Fibroblast of villous mesenchyme (primary cell): ENCODE data around the gene CXXC5. TPM values are rescaled to one million over a fixed set of nuclear protein-coding genes. Genes with fewer than 3 reads are reported as not detected.

ENCODE experiments used
- DNase-seq: peaks from one replicate; pipeline ENCODE4 v3.0.0-alpha.2; 2010; ENCODE audit warnings: low read depth
- H3K4me3 ChIP-seq: 2 replicates; pipeline ENCODE4 v1.5.1; 2011; ENCODE audit warnings: low read depth, mild to moderate bottlenecking, low read length
- total RNA-seq: library from RNA; depleted of rRNA; stranded (reverse); fragments of >200 nt; gene quantifications from 2 replicates; pipeline ENCODE4 v1.2.3, GENCODE V29; 2012
- TF ChIP-seq, protein P1 (sequence below): IDR thresholded peaks from 2 replicates; pipeline ENCODE4 v1.5.1; 2012; ENCODE audit warnings: low read depth, mild to moderate bottlenecking, low read length; ENCODE audit not compliant: insufficient read depth

The CXXC5 gene
- total RNA-seq, 1 donor, result 79.5 TPM

DNA sequence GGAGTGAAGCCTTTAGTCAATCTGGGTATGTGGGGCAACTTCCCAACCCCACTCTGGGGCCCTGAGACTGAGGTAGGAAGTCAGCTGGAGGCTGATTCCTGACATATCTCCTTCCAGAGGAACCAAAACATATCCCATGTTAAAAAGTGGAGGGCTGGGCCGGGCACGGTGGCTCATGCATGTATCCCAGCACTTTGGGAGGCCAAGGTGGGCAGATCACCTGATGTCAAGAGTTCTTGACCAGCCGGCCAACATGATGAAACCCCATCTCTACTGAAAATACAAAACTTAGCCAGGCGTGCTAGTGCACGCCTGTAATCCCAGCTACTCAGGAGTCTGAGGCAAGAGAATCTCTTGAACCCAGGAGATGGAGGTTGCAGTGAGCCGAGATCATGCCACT lies 44.0 kb downstream of the CXXC5 start:
- DNase-seq, result no peak
- H3K4me3 ChIP-seq, result no peak overlapping the region
- TF ChIP-seq, protein P1, sequence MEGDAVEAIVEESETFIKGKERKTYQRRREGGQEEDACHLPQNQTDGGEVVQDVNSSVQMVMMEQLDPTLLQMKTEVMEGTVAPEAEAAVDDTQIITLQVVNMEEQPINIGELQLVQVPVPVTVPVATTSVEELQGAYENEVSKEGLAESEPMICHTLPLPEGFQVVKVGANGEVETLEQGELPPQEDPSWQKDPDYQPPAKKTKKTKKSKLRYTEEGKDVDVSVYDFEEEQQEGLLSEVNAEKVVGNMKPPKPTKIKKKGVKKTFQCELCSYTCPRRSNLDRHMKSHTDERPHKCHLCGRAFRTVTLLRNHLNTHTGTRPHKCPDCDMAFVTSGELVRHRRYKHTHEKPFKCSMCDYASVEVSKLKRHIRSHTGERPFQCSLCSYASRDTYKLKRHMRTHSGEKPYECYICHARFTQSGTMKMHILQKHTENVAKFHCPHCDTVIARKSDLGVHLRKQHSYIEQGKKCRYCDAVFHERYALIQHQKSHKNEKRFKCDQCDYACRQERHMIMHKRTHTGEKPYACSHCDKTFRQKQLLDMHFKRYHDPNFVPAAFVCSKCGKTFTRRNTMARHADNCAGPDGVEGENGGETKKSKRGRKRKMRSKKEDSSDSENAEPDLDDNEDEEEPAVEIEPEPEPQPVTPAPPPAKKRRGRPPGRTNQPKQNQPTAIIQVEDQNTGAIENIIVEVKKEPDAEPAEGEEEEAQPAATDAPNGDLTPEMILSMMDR, result no peak

DNA sequence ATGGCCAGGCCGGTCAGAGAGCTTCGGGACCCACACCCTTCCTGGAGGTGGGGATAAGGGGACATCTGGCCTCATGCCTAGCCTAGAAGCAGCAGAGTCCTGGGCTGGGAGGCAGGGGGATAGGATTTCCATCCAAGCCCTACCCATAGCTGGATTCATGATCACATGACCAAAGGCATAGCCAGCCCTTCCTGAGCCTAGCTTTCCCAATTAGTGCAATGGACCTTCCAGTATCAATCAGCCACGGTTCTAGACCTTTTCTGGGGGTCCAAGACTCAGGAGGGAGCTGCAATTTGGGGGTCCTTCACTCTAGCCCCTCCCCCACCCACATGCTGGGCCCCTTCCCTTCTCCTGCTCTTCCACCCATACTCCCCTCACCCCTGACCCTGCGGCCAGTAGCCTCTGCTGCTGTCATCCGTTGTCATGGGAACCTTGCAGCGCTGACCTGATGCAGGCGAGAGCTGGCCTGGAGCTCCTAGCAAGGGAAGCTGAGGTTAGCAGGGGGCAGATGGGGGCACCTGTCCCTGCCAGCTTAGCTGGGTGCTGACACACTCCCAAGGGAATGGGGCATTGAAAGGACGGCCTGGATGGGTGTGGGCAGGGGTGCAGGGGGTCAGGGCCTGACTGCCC lies 44.6 kb downstream of the CXXC5 start:
- TF ChIP-seq, protein P1, result no peak

DNA sequence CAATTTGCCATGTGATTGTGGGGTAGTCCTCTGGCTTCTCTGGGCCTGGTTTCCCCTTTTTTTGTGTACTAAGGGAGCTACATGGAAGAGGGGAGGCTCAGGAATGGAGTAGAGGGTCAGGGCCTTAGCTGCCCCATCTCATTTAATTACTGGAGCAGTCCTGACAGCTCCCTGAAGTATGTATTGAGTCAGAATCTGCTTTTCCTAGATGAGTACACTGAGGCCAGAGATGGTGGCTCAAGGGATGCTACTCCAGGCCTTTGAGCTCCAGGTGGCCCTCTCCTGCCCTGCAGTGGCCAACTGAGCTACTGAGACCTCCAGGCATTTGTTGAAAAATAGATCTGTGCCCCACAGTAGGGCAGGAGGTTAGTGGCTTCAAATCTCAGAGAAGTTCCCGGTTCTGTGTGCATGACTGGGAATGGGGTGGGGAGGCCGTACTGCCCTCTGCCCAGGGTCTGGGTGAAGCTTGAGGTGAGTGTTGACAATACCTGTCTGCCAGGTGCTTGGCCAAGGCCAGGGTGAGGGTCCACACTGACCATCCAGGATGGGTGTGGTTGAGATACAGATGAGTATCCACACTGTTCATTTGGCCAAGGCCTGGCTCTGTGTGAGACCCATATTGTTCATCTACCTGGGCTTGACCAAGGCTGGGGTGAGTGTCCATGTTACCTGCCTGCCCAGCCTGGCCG lies 45.7 kb downstream of the CXXC5 start:
- no peak for DNase-seq
- TF ChIP-seq, protein P1, result no peak

More for the DNA sequence above, 44.6 kb downstream of the CXXC5 start:
- no peak for DNase-seq
- H3K4me3 ChIP-seq, result no peak overlapping the region

DNA sequence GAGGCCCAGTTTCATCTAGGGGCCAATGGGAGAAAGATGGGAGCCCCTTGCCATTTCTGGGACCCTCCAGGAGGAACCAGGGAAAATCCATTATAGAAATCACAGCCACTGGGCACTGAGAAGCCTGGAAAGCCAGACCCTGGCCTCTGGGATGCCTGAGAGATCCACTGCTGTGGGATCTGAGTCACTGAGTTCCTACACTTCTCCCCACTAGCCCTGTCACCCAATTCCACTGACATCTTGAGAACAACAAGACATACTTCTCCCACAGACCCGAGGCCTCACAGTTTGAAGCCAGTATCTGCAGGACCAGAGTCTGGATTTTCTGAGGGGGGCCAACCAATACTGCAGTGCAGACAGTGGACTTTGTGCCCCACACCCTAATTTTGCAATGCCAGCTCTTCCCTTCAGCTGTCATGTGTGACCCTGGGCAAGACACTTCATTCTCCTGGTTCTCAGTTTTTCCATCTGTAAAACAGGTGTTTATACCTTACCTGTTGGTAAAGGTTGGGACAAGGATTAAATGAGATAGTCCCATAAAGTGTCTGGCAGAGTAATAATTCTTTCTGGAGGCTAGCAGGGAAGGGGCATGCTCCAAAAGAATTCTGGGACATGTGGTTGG lies 46.5 kb downstream of the CXXC5 start:
- peak; percentile 38 for DNase-seq
- H3K4me3 ChIP-seq, result no peak overlapping the region
- TF ChIP-seq, protein P1, result no peak

More for the DNA sequence above, 45.7 kb downstream of the CXXC5 start:
- H3K4me3 ChIP-seq, result no peak overlapping the region

DNA sequence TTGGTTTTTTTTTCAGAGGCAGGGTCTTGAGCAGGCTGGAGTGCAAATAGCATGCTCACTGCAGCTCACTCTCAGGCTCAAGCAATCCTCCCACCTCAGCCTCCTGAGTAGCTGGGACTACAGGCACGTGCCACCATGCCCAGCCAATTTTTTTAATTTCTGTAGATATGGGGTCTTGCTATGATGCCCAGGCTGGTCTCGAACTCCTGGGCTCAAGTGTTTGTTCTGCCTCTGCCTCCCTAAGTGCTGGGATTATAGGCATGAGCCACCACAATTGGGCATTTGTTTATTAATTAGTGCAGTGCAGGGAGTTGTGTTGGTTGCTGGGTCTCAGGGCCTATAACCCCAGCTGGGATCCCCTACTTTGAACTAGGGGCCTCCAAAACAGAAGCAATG lies 47.0 kb downstream of the CXXC5 start:
- TF ChIP-seq, protein P1, result no peak
- H3K4me3 ChIP-seq, result no peak overlapping the region

DNA sequence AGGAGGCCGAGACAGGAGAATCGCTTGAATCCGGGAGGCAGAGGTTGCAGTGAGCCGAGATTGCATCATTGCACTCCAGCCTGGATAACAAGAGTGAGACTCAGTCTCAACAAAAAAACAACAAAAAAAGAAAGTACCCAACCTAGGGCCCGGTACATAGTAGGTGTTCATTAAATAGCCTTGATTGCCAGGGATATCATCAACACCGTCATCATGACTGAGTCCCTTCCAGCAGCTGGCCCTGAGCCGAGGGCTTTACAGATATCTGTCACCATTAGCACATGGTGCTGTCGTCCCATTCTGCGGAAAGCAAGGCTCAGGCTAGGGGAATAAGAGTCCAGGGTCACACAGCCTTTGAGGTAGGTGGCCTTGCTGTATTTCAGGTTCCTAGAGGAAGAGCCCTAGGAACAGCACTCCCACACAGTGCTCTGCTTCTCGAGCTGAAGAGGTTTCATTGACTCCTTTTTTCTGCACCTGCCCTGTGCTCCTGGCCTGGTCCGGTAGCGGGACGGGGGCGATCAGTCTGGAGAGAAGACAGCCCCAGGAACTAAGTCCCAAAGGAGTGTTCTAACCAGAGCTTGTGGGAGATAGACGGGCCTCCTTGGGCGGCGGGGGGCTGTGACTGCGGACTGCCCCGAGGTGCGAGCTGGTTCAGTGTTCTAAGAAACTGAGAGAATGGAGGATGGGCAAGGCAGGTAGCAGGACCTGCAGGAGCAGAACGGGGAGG lies 48.2 kb downstream of the CXXC5 start:
- peak overlapping the region; percentile 21 for H3K4me3 ChIP-seq
- TF ChIP-seq, protein P1, result no peak
- DNase-seq, result peak; percentile 35

More for the DNA sequence above, 47.0 kb downstream of the CXXC5 start:
- DNase-seq, result no peak
